ENCODE measurements around the gene DHDDS. TPM values are rescaled to one million over a fixed set of nuclear protein-coding genes. Genes with fewer than 3 reads are reported as not detected.

DHDDS gene
- total and polyA plus RNA-seq, 2 of the 13 experiments (the other 11 are each of a cell fraction or from before 2014, with no cell fraction given) = 18.9 to 28.3 TPM

DNA sequence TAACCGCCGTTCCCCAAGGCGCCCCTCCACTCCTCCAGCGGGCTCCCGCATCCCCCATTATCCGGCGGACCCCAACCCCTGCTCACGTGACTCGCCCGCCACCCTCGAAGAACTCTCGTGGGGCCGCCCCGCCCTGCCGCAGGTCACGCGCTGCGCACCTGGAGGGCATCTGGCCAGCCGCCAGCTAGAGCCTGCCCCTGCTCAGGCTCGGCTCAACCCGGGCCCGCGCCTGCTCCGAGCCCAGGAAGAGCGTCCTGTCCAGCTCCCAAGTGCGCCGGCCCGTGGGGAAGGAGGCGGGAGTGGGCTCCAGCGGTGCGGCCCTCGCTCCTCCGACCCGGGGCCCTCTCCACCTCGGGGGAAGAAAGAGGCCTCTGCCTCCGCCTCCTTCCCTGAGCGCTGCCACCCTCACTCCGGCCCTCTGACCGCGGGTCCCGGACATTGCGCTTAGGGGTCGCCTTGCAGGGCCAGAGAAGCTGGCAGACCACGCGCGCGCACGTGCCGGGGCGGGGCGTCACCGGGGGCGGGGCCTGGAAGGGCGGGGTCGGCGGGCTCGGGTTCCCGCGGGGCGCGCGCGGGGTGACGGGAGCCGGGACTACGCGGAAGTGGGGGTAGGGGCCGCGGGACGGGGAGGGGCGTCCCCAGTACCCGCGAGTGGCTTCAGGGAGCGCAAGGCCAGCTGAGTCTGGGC, 68.5 kb downstream of the DHDDS start (continued):
- no peak for TF ChIP-seq SRY (CRISPR knock-in tag; IDR thresholded peaks at IDR 0.05)
- TF ChIP-seq PHF8 (CRISPR knock-in tag; IDR thresholded peaks at IDR 0.05) = peak; percentile 86
- no peak for TF ChIP-seq DR1 (CRISPR knock-in tag; IDR thresholded peaks at IDR 0.05)
- no peak for TF ChIP-seq AGO1 (IDR thresholded peaks at IDR 0.05; ENCODE audit: low read depth, low read length, poor library complexity, severe bottlenecking)
- TF ChIP-seq U2AF2 (IDR thresholded peaks at IDR 0.05; ENCODE audit: low read depth, low read length) = no peak
- TF ChIP-seq GPN1 (CRISPR knock-in tag; IDR thresholded peaks at IDR 0.05; ENCODE audit: borderline replicate concordance) = no peak
- TF ChIP-seq ZNF160 (CRISPR knock-in tag; IDR thresholded peaks at IDR 0.05) = no peak; the same call in 1 of the 2 replicates
- TF ChIP-seq, protein P1, sequence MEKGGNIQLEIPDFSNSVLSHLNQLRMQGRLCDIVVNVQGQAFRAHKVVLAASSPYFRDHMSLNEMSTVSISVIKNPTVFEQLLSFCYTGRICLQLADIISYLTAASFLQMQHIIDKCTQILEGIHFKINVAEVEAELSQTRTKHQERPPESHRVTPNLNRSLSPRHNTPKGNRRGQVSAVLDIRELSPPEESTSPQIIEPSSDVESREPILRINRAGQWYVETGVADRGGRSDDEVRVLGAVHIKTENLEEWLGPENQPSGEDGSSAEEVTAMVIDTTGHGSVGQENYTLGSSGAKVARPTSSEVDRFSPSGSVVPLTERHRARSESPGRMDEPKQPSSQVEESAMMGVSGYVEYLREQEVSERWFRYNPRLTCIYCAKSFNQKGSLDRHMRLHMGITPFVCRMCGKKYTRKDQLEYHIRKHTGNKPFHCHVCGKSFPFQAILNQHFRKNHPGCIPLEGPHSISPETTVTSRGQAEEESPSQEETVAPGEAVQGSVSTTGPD (CRISPR knock-in tag; IDR thresholded peaks at IDR 0.05) = no peak
- TF ChIP-seq BHLHE40 (IDR thresholded peaks at IDR 0.05; ENCODE audit: low read length) = peak; percentile 92
- no peak for TF ChIP-seq ZNF34 (CRISPR knock-in tag; IDR thresholded peaks at IDR 0.05; ENCODE audit: borderline replicate concordance)
- no peak for TF ChIP-seq SMARCC2 (IDR thresholded peaks at IDR 0.05)
- no peak for TF ChIP-seq SMARCE1 (IDR thresholded peaks at IDR 0.05; ENCODE audit: borderline replicate concordance)
- TF ChIP-seq ZMYM2 (CRISPR knock-in tag; IDR thresholded peaks at IDR 0.05) = peak; percentile 64
- TF ChIP-seq NFKBIZ (CRISPR knock-in tag; IDR thresholded peaks at IDR 0.05) = no peak
- TF ChIP-seq BORCS8-MEF2B (CRISPR knock-in tag; IDR thresholded peaks at IDR 0.05) = no peak; the same call in none of the 2 replicates
- TF ChIP-seq, protein P2, sequence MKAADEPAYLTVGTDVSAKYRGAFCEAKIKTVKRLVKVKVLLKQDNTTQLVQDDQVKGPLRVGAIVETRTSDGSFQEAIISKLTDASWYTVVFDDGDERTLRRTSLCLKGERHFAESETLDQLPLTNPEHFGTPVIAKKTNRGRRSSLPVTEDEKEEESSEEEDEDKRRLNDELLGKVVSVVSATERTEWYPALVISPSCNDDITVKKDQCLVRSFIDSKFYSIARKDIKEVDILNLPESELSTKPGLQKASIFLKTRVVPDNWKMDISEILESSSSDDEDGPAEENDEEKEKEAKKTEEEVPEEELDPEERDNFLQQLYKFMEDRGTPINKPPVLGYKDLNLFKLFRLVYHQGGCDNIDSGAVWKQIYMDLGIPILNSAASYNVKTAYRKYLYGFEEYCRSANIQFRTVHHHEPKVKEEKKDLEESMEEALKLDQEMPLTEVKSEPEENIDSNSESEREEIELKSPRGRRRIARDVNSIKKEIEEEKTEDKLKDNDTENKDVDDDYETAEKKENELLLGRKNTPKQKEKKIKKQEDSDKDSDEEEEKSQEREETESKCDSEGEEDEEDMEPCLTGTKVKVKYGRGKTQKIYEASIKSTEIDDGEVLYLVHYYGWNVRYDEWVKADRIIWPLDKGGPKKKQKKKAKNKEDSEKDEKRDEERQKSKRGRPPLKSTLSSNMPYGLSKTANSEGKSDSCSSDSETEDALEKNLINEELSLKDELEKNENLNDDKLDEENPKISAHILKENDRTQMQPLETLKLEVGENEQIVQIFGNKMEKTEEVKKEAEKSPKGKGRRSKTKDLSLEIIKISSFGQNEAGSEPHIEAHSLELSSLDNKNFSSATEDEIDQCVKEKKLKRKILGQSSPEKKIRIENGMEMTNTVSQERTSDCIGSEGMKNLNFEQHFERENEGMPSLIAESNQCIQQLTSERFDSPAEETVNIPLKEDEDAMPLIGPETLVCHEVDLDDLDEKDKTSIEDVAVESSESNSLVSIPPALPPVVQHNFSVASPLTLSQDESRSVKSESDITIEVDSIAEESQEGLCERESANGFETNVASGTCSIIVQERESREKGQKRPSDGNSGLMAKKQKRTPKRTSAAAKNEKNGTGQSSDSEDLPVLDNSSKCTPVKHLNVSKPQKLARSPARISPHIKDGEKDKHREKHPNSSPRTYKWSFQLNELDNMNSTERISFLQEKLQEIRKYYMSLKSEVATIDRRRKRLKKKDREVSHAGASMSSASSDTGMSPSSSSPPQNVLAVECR (CRISPR knock-in tag; IDR thresholded peaks at IDR 0.05; ENCODE audit: borderline replicate concordance) = peak; percentile 86; the same call in 1 of the 2 replicates
- TF ChIP-seq RAD21 (CRISPR knock-in tag; IDR thresholded peaks at IDR 0.05) = 0 out of 2 replicates have a peak, but pooled peaks have one; percentile 2
- no peak for TF ChIP-seq ARID2 (CRISPR knock-in tag; IDR thresholded peaks at IDR 0.05; ENCODE audit: borderline replicate concordance)
- TF ChIP-seq TCF12 (IDR thresholded peaks at IDR 0.05) = no peak
- no peak for TF ChIP-seq TCF12 (CRISPR knock-in tag; IDR thresholded peaks at IDR 0.05)
- TF ChIP-seq, protein P3, sequence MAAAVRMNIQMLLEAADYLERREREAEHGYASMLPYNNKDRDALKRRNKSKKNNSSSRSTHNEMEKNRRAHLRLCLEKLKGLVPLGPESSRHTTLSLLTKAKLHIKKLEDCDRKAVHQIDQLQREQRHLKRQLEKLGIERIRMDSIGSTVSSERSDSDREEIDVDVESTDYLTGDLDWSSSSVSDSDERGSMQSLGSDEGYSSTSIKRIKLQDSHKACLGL (CRISPR knock-in tag; IDR thresholded peaks at IDR 0.05) = peak; percentile 82
- peak; percentile 46 for TF ChIP-seq YY1 (IDR thresholded peaks at IDR 0.05; ENCODE audit: insufficient read depth, insufficient replicate concordance, low read depth, low read length)
- TF ChIP-seq, protein P4, sequence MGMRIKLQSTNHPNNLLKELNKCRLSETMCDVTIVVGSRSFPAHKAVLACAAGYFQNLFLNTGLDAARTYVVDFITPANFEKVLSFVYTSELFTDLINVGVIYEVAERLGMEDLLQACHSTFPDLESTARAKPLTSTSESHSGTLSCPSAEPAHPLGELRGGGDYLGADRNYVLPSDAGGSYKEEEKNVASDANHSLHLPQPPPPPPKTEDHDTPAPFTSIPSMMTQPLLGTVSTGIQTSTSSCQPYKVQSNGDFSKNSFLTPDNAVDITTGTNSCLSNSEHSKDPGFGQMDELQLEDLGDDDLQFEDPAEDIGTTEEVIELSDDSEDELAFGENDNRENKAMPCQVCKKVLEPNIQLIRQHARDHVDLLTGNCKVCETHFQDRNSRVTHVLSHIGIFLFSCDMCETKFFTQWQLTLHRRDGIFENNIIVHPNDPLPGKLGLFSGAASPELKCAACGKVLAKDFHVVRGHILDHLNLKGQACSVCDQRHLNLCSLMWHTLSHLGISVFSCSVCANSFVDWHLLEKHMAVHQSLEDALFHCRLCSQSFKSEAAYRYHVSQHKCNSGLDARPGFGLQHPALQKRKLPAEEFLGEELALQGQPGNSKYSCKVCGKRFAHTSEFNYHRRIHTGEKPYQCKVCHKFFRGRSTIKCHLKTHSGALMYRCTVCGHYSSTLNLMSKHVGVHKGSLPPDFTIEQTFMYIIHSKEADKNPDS (CRISPR knock-in tag; IDR thresholded peaks at IDR 0.05) = 0 out of 2 replicates have a peak, but pooled peaks have one; percentile 37
